GM06990 (cell line): Measurements from ENCODE around the gene KLHDC7A.

Experiments used
- DNase-seq: peaks from one replicate; pipeline ENCODE4 v3.0.0-alpha.2; 2011; ENCODE audit not compliant: insufficient read length; ENCODE audit errors: extremely low read depth
- H3K27me3 ChIP-seq: replicated peaks from 2 replicates; pipeline ENCODE4 v1.6.0; 2011; ENCODE audit warnings: low read length; ENCODE audit not compliant: control insufficient read depth, insufficient read depth
- H3K36me3 ChIP-seq: 2 replicates; pipeline ENCODE4 v1.5.1; 2011; ENCODE audit warnings: low read length; ENCODE audit not compliant: control insufficient read depth, insufficient read depth
- H3K4me3 ChIP-seq: replicated peaks from 2 replicates; pipeline ENCODE4 v1.5.1; 2011; ENCODE audit warnings: low read depth, mild to moderate bottlenecking, control low read depth, low read length
- TF ChIP-seq, protein P1 (sequence below): IDR thresholded peaks from 2 replicates; pipeline ENCODE4 v1.5.1; 2011; ENCODE audit warnings: low read length, control low read depth, mild to moderate bottlenecking, inconsistent platforms; ENCODE audit not compliant: insufficient read depth, poor library complexity, severe bottlenecking

Gene KLHDC7A

DNA sequence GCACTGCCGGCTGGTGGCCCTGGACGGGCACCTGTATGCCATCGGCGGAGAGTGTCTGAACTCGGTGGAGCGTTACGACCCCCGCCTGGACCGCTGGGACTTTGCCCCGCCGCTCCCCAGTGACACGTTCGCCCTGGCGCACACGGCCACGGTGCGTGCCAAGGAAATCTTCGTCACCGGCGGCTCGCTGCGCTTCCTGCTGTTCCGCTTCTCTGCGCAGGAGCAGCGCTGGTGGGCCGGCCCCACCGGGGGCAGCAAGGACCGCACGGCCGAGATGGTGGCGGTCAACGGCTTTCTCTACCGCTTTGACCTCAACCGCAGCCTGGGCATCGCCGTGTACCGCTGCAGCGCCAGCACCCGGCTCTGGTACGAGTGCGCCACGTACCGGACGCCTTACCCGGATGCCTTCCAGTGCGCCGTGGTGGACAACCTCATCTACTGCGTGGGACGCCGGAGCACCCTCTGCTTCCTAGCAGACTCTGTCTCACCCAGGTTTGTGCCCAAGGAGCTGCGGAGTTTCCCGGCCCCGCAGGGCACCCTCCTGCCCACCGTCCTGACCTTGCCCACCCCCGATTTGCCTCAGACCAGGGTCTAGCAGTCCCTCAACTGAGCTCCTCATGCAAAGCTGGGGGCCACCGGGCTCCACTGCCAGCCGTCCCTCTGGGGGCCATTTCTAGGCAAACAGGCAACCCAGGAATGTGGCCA, 2.1 kb downstream of the KLHDC7A start:
- Histone ChIP-seq H3K36me3 (no peaks in the 10 kb centered on the region), H3K4me3 (no peak overlapping the region), H3K27me3 (no peaks in the 10 kb centered on the region)
- TF ChIP-seq, protein P1, sequence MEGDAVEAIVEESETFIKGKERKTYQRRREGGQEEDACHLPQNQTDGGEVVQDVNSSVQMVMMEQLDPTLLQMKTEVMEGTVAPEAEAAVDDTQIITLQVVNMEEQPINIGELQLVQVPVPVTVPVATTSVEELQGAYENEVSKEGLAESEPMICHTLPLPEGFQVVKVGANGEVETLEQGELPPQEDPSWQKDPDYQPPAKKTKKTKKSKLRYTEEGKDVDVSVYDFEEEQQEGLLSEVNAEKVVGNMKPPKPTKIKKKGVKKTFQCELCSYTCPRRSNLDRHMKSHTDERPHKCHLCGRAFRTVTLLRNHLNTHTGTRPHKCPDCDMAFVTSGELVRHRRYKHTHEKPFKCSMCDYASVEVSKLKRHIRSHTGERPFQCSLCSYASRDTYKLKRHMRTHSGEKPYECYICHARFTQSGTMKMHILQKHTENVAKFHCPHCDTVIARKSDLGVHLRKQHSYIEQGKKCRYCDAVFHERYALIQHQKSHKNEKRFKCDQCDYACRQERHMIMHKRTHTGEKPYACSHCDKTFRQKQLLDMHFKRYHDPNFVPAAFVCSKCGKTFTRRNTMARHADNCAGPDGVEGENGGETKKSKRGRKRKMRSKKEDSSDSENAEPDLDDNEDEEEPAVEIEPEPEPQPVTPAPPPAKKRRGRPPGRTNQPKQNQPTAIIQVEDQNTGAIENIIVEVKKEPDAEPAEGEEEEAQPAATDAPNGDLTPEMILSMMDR = no peak
- no peak for DNase-seq

DNA sequence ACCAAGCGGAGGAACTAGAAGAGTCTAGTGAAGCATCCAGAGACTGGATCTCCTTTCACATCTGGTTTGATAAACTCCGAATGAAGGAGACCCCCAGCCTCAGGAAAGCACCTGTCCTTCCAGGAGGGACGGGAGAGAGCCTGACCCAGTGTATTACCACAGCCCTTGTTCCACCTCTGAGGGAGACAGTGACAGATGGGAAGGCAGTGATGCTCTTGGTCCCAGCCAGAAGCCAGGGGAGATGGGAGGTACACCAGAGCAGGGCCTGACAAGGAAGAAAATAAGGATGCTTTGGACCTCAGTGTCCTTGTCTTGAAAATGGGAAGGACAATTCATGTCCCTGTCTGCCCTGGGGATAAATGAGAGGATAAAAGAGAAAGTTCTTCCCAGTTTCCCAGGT, 3.5 kb downstream of the KLHDC7A start:
- H3K4me3 ChIP-seq = no peak overlapping the region
- H3K36me3 ChIP-seq = no peaks in the 10 kb centered on the region
- no peaks in the 10 kb centered on the region for H3K27me3 ChIP-seq
- DNase-seq = no peak
- TF ChIP-seq, protein P1 = no peak

DNA sequence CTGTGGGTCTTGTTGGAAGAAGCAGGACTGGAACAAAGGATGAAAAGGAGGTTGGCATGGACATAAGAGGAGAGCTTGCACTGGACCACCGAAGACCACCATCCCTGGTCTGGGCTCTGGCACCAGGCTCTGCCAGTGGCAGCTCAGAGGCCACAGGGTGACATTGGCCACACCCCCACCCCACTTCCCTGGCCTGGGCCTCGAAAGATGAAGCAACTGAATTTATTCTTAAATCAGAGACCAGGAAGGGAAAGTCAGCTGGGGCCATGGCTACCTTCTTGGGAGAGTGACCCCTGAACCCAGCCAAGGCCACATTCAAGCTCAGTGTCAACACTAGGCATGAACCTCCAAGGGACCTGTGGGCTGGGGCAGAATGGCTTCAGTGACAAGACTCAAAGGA, 4.0 kb downstream of the KLHDC7A start:
- no peak overlapping the region for H3K4me3 ChIP-seq
- H3K36me3 ChIP-seq = no peaks in the 10 kb centered on the region
- TF ChIP-seq, protein P1 = no peak
- DNase-seq = no peak
- H3K27me3 ChIP-seq = no peaks in the 10 kb centered on the region

DNA sequence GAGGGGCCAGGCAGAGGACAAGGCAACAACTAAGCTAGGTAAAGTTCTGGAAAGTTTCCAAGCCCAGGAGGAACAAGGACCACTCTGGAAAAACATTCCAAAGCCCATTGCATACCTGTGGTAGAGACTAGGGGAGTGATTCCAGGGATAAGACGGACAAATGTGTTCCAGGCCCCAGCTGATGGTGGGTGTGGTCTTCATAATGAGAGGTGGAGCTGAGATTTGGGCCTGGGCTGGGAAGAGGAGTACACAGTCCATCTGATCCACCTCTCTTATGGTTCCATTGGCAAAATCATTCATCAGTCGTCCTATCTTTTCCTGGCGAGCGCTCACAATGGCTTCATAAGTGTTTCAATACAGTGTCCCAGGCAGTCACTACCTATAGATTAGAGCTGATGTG, 4.5 kb downstream of the KLHDC7A start:
- Histone ChIP-seq H3K36me3 (no peaks in the 10 kb centered on the region), H3K4me3 (no peak overlapping the region), H3K27me3 (no peaks in the 10 kb centered on the region)
- no peak for DNase-seq
- TF ChIP-seq, protein P1 = no peak

DNA sequence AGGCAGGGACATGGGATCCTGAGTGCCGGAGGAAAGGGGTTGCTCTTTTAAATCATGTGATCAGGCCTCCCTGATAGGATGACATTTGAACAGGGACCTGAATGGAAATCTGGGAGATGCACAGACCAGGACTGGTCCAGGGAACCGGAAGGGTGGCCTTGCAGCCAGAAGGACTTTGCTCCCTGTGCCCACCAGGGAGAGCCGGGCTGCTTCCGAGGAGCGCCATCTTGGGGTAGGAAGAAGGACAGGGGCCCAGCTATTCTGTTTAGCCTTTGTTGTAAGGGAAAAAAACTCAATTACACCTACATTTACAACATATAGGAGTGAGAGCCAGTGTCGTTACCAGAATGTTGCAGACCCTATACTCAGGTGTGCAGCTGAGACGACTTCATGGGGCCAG, 5.5 kb downstream of the KLHDC7A start:
- Histone ChIP-seq H3K4me3 (no peak overlapping the region), H3K36me3 (no peaks in the 10 kb centered on the region), H3K27me3 (no peaks in the 10 kb centered on the region)
- TF ChIP-seq, protein P1 = no peak
- DNase-seq = no peak
